Activated CD4-positive, alpha-beta T cell treated with anti-CD3 and anti-CD28 coated beads, Interleukin-2, amount 50 U/mL, for 1 hour (primary cell): ENCODE measurements around the gene PHKG1.
A peak's percentile ranks its signal among the peaks of the same experiment; 100 is the strongest.
"Not testable (repeated sequence)": the region's sequence is repeated elsewhere in the genome, so short reads cannot be mapped to it uniquely, and the experiment has no call there.

ENCODE experiments used
- DNase-seq: peaks from one replicate; pipeline ENCODE4 v3.0.0-alpha.2; 2020

Gene PHKG1

GRCh38 chr7:56081626-56082340 lies 11.0 kb downstream of the PHKG1 start:
- DNase-seq = no peak

GRCh38 chr7:56080726-56081435 lies 11.9 kb downstream of the PHKG1 start:
- not testable (repeated sequence) for DNase-seq

GRCh38 chr7:56079450-56080185 lies 13.1 kb downstream of the PHKG1 start:
- DNase-seq = no peak

- DNase-seq = no peak
Observed at GRCh38 chr7:56078196-56078595, 14.6 kb downstream of the PHKG1 start.

GRCh38 chr7:56077681-56078080 lies 15.1 kb downstream of the PHKG1 start:
- no peak for DNase-seq

GRCh38 chr7:56074371-56074791 lies 18.4 kb downstream of the PHKG1 start:
- DNase-seq = peak; percentile 56

GRCh38 chr7:56066376-56066775 lies 26.4 kb downstream of the PHKG1 start:
- DNase-seq = not testable (repeated sequence)

GRCh38 chr7:56063882-56064625 lies 28.7 kb downstream of the PHKG1 start, which contains the start of gene SUMF2:
TSS of gene SUMF2 (plus strand) at chr7:56064286. CDS start at chr7:56064312, 26 bp downstream.
- peak; percentile 89 for DNase-seq

- DNase-seq = no peak
Observed at GRCh38 chr7:56063500-56063881, 29.3 kb downstream of the PHKG1 start.

GRCh38 chr7:56062382-56062781 lies 30.4 kb downstream of the PHKG1 start:
- no peak for DNase-seq

- no peak for DNase-seq
Observed at GRCh38 chr7:56053993-56054392, 38.8 kb downstream of the PHKG1 start.

- no peak for DNase-seq
Observed at GRCh38 chr7:56053379-56053778, 39.4 kb downstream of the PHKG1 start.

GRCh38 chr7:56051339-56052191 lies 41.2 kb downstream of the PHKG1 start, which contains the start of the genes CCT6A and PSPH:
TSS of gene CCT6A (plus strand) at chr7:56051765. CDS start at chr7:56051849, 84 bp downstream.
TSS of gene PSPH (minus strand) at chr7:56051444. CDS start at chr7:56021212, 30,232 bp downstream.
- peak; percentile 83 for DNase-seq

GRCh38 chr7:56051053-56051338 lies 41.8 kb downstream of the PHKG1 start:
- no peak for DNase-seq

GRCh38 chr7:56048763-56049162 lies 44.0 kb downstream of the PHKG1 start:
- not testable (repeated sequence) for DNase-seq

GRCh38 chr7:56048245-56048644 lies 44.5 kb downstream of the PHKG1 start:
- no peak for DNase-seq

- DNase-seq = not testable (repeated sequence)
Observed at GRCh38 chr7:56047446-56048116, 45.2 kb downstream of the PHKG1 start.

GRCh38 chr7:56046721-56047445 lies 45.9 kb downstream of the PHKG1 start:
- no peak for DNase-seq

- DNase-seq = not testable (repeated sequence)
Observed at GRCh38 chr7:56045758-56046157, 47.0 kb downstream of the PHKG1 start.

- DNase-seq = no peak
Observed at GRCh38 chr7:56040730-56041129, 52.0 kb downstream of the PHKG1 start.
